ENCODE data around the gene LZTS3.

GRCh38 chr20:3195590-3196237 lies 22.4 kb upstream of the LZTS3 start:
- no peak for TF ChIP-seq CTCF (conservative IDR thresholded peaks at IDR 0.05; ENCODE audit: low read depth, low read length)
- no peak for TF ChIP-seq EZH2 (IDR thresholded peaks at IDR 0.05; ENCODE audit: low read length, unreplicated experiment)
